ENCODE results near the gene PIGN. TPM values are rescaled to one million over a fixed set of nuclear protein-coding genes. Genes with fewer than 3 reads are reported as not detected.
"Not testable (repeated sequence)": the region's sequence is repeated elsewhere in the genome, so short reads cannot be mapped to it uniquely, and the experiment has no call there.

PIGN gene
- total and polyA plus RNA-seq, 2 donors (not counting 1 experiment from before 2014, with no cell fraction given): 2.7 to 37.3 TPM

DNA sequence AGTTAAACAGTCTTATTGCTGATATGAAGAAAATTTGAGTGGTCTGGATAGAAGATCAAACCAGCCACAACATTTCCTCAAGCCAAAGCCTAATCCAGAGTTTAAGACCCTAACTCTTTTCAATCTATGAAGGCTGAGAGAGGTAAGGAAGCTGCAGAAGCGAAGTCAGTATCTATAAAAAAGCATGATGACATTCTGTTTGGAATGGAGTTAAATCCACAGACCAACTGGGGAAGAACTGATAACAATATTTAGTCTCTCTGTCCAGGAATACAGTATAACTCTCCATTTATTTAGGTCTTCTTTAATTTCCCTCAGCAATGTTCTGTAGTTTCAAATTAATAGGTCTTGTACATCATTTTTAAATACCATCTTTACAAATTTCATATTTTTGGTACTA is 16.0 kb downstream of the PIGN start:
- CTCF ChIA-PET: no interaction called here
- no peak overlapping the region for H3K4me3 Mint-ChIP-seq
- no peak overlapping the region for H3K27ac Mint-ChIP-seq
- peaks cover 3% of the 10 kb centered on the region for H3K4me1 Mint-ChIP-seq
- Histone ChIP-seq H3K9me3 (ENCODE audit: control extremely low read depth in 1 of 3, control insufficient read depth in 2 of 3, insufficient read depth in 1 of 3, low read length in 2 of 3) (peaks cover 0 to 2% (median 0%) of the 10 kb centered on the region in 3 donors), H3K27me3 (replicated peaks in 1 of 4; ENCODE audit: control extremely low read depth in 1 of 4, control insufficient read depth in 3 of 4, insufficient read depth in 4 of 4, low read length in 3 of 4) (no peaks in the 10 kb centered on the region), H3K79me2 (ENCODE audit: control insufficient read depth, insufficient read depth, low read length) (peaks cover 12% of the 10 kb centered on the region), H3K9ac (ENCODE audit: low read length) (no peak overlapping the region), H3K4me3 (ENCODE audit: control extremely low read depth in 1 of 5, extremely low read depth in 1 of 5, insufficient read depth in 1 of 5, low read depth in 2 of 5, low read length in 4 of 5) (no peak overlapping the region), H2AFZ (ENCODE audit: insufficient read depth, low read depth, low read length, poor library complexity, severe bottlenecking) (no peak overlapping the region), H3K36me3 (replicated peaks in 1 of 2; ENCODE audit: control extremely low read depth in 1 of 2, control insufficient read depth in 1 of 2, extremely low read depth in 1 of 2, insufficient read depth in 2 of 2, low read length in 1 of 2) (no peaks in the 10 kb centered on the region), H4K20me1 (ENCODE audit: control insufficient read depth, insufficient read depth, low read length, poor library complexity, severe bottlenecking) (peaks cover 5% of the 10 kb centered on the region), H3K27ac (ENCODE audit: low read length in 2 of 2) (no peak overlapping the region), H3K4me1 (ENCODE audit: control insufficient read depth in 2 of 2, insufficient read depth in 2 of 2, low read length in 2 of 2) (no peaks in the 10 kb centered on the region), H3K4me2 (replicated peaks; ENCODE audit: low read depth, low read length, poor library complexity, severe bottlenecking) (no peak overlapping the region)
- WGBS (ENCODE audit: insufficient coverage): no CpG with 5 or more reads among the region's 1 CpG
- ATAC-seq (ENCODE audit: low read depth) (no peak), DNase-seq (no peak)
- no peaks in the 10 kb centered on the region for H3K27me3 Mint-ChIP-seq
- intact Hi-C loops (cut with micrococcal nuclease): no loop called here
- no peak for TF ChIP-seq EZH2 (IDR thresholded peaks at IDR 0.05; ENCODE audit: borderline replicate concordance, insufficient read depth, low read depth, low read length, poor library complexity, severe bottlenecking)
- TF ChIP-seq, protein P1, sequence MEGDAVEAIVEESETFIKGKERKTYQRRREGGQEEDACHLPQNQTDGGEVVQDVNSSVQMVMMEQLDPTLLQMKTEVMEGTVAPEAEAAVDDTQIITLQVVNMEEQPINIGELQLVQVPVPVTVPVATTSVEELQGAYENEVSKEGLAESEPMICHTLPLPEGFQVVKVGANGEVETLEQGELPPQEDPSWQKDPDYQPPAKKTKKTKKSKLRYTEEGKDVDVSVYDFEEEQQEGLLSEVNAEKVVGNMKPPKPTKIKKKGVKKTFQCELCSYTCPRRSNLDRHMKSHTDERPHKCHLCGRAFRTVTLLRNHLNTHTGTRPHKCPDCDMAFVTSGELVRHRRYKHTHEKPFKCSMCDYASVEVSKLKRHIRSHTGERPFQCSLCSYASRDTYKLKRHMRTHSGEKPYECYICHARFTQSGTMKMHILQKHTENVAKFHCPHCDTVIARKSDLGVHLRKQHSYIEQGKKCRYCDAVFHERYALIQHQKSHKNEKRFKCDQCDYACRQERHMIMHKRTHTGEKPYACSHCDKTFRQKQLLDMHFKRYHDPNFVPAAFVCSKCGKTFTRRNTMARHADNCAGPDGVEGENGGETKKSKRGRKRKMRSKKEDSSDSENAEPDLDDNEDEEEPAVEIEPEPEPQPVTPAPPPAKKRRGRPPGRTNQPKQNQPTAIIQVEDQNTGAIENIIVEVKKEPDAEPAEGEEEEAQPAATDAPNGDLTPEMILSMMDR (IDR thresholded peaks at IDR 0.05): no peak
- POLR2A ChIA-PET: no interaction called here
- peaks cover 2% of the 10 kb centered on the region for H3K9me3 Mint-ChIP-seq (ENCODE audit: insufficient read depth)

DNA sequence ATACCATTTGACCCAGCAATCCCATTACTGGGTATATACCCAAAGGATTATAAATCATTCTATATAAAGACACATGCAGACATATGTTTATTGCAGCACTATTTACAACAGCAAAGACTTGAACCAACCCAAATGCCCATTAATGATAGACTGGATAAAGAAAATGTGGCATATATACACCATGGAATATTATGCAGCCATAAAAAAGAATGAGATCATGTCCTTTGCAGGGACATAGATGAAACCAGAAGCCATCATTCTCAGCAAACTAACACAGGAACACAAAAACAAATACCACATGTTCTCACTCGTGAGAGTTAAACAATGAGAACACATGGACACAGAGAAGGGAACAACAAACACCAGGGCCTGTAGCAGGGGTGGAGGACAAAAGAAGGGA is 20.3 kb downstream of the PIGN start:
- H3K9ac ChIP-seq (ENCODE audit: low read length); H3K4me1 Mint-ChIP-seq; H3K9me3 ChIP-seq (ENCODE audit: control extremely low read depth in 1 of 3, control insufficient read depth in 2 of 3, insufficient read depth in 1 of 3, low read length in 2 of 3); intact Hi-C loops (cut with micrococcal nuclease); ATAC-seq (ENCODE audit: low read depth); POLR2A ChIA-PET; H3K4me1 ChIP-seq (ENCODE audit: control insufficient read depth in 2 of 2, insufficient read depth in 2 of 2, low read length in 2 of 2); H3K27me3 ChIP-seq (replicated peaks in 1 of 4; ENCODE audit: control extremely low read depth in 1 of 4, control insufficient read depth in 3 of 4, insufficient read depth in 4 of 4, low read length in 3 of 4); H3K27ac ChIP-seq (ENCODE audit: low read length in 2 of 2); H3K27ac Mint-ChIP-seq; H3K4me2 ChIP-seq (replicated peaks; ENCODE audit: low read depth, low read length, poor library complexity, severe bottlenecking); H2AFZ ChIP-seq (ENCODE audit: insufficient read depth, low read depth, low read length, poor library complexity, severe bottlenecking); H3K79me2 ChIP-seq (ENCODE audit: control insufficient read depth, insufficient read depth, low read length); H3K27me3 Mint-ChIP-seq; H3K9me3 Mint-ChIP-seq (ENCODE audit: insufficient read depth); CTCF ChIA-PET; H3K4me3 Mint-ChIP-seq; H4K20me1 ChIP-seq (ENCODE audit: control insufficient read depth, insufficient read depth, low read length, poor library complexity, severe bottlenecking); DNase-seq; H3K36me3 ChIP-seq (replicated peaks in 1 of 2; ENCODE audit: control extremely low read depth in 1 of 2, control insufficient read depth in 1 of 2, extremely low read depth in 1 of 2, insufficient read depth in 2 of 2, low read length in 1 of 2); H3K4me3 ChIP-seq (ENCODE audit: control extremely low read depth in 1 of 5, extremely low read depth in 1 of 5, insufficient read depth in 1 of 5, low read depth in 2 of 5, low read length in 4 of 5): not testable (repeated sequence)
- WGBS (ENCODE audit: insufficient coverage): no CpG with 5 or more reads among the region's 1 CpG

Measured in B cell (primary cell).